Measurements from ENCODE around the gene UQCRC2. TPM values are rescaled to one million over a fixed set of nuclear protein-coding genes. Genes with fewer than 3 reads are reported as not detected.
"Not testable (repeated sequence)": the region's sequence is repeated elsewhere in the genome, so short reads cannot be mapped to it uniquely, and the experiment has no call there.

Gene UQCRC2
- 238 and 241 TPM in 2 replicates for total RNA-seq

GRCh38 chr16:21952793-21953540 is at the start of gene UQCRC2:
Gene UQCRC2 (plus strand): TSS chr16:21953361. CDS start chr16:21953424, 63 bp downstream.
- intact Hi-C loops (cut with micrococcal nuclease): loop anchor here (1.0 to 10.0 kb wide), 5 partner anchors 124 to 348 kb away; partner anchors contain the start of gene POLR3E

GRCh38 chr16:21932650-21933049 is 20.5 kb upstream of the UQCRC2 start:
- intact Hi-C loops (cut with micrococcal nuclease): not testable (repeated sequence)

GRCh38 chr16:21933316-21933715 is 19.8 kb upstream of the UQCRC2 start:
- intact Hi-C loops (cut with micrococcal nuclease): not testable (repeated sequence)

GRCh38 chr16:21933790-21934189 is 19.4 kb upstream of the UQCRC2 start:
- intact Hi-C loops (cut with micrococcal nuclease): not testable (repeated sequence)

DNA sequence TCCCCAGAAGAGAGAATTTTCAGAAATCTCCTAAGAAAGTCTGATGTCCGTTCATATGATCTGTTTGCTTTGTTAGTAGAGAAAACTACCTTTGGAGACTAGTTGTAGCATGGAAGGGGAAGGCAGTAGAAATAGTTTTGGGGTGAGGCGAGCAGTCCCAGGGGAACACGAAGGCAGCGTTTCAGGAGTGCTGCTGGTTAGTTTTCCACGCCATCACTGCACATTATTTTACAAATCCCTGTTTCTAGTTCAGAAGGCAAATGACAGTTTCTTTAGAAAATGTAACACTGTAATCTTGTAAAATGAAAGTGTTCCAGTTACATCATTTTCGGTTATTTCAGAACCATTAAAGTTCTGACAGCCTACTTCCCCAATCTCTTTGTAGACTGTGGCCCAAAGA is 16.9 kb upstream of the UQCRC2 start:
- intact Hi-C loops (cut with micrococcal nuclease): not testable (repeated sequence)

GRCh38 chr16:21937336-21937829 is 15.8 kb upstream of the UQCRC2 start:
- intact Hi-C loops (cut with micrococcal nuclease): no loop called here

DNA sequence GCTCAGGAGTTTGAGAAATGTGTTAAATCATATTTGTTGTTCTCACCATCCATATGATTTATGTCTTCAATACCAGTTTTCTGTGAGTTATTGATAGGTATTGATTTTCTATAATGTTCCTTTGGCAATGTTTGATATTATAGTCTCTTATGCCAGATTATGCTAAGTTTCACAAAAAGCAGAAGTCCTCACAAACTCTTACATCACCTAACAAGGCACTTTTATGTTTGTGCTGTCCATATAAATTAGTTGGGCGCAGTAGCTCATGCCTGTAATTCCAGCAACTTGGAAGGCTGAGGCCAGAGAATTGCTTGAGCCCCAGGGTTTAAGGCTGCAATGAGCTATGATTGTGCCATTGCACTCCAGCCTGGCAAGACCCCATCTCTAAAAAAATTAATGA is 12.6 kb upstream of the UQCRC2 start:
- intact Hi-C loops (cut with micrococcal nuclease): no loop called here

DNA sequence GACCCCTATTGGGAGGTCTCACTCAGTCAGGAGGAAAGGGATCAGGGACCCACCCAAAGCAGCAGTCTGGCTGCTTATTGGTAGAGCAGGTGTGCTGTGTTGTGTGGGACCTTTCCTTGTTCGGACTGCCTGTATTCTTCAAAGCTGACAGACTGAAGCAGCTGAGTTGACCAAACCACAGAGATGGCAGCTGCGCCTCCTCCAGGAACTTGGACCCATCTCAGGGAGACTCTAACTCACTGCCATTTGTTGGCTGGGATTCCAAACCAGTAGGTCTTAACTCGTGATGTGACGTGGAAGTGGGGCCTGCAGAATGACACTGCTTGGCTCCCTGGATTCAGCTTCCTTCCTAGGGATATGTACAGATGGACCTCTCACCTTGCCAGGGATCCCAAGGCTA is 9.6 kb upstream of the UQCRC2 start:
- intact Hi-C loops (cut with micrococcal nuclease): no loop called here

DNA sequence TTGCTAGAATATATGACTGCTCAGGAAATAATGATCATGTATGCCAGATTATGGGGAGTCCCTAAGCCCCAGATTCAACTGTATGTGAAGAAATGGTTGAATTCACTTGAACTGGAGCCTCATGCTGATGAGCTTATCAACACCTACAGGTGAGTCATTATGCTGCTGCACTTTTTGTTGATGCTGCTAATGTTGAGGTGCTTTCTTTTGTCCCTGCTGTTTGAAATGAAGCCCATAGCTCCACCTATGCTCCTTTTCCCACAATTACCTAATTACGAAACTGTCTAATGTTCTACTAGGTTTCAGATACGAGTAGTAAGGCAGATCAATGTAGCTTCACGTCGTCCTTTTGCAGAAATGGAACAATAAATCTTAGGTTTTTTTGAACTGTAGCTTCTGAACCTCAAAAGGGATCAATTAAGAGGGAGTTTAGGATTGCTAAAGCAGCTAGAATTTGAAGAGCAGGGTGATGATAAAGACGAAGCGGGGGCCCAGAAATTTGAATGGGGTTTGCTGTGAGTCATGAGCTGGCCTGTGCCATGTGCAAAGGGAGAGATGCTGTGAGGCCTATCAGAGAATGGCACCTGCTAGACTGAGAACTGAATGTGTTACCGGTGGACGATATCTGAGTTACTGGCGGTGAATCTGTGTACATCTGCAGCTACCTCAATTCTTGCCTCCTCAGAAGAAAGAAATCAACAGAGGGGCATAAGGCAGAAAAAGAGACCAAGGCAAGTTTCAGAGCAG is 6.1 kb upstream of the UQCRC2 start:
- intact Hi-C loops (cut with micrococcal nuclease): no loop called here

GRCh38 chr16:21949713-21950260 is 3.4 kb upstream of the UQCRC2 start:
- intact Hi-C loops (cut with micrococcal nuclease): loop anchor here (5.0 to 10.0 kb wide), 4 partner anchors 128 to 348 kb away; partner anchors contain the start of gene POLR3E

DNA sequence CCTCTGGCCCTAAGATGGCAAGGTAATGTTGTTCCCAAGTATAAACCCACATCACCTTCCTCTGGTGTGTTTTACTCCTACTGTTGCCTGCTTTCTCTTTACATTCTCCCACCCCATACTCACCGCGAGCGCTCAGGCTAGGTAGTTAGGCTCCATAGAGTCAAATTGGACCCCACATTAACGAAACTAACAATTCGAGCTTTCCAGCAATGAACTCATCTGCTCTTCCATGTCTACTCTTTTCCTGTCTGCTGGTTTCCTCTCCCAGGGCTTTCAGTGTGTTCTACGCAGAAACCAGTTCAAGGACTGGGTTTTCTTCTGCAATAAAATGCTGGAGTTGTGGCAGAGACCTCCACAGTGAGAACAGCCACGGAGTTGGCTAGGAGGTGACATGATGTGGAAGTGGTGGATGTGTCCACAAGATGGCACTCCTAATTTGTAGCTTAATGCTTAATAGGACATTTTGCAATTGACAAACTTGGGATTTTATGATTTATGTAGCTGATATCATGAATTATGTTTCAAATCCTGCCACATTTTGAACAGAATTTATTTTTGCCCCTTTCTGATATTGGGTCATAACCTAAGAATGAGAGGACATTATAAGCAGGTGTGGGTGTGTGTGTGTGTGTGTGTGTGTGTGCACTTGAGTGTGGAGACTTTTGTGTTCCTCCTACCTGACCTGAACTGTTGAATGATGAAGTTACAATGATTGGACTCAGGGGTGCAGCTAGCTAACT is 2.2 kb upstream of the UQCRC2 start:
- intact Hi-C loops (cut with micrococcal nuclease): loop anchor here (5.0 to 10.0 kb wide), 4 partner anchors 126 to 346 kb away; partner anchors contain the start of gene POLR3E

GRCh38 chr16:21952040-21952792 is 945 bp upstream of the UQCRC2 start:
- intact Hi-C loops (cut with micrococcal nuclease): loop anchor here (1.0 to 10.0 kb wide), 5 partner anchors 125 to 347 kb away; partner anchors contain the start of gene POLR3E

- intact Hi-C loops (cut with micrococcal nuclease): loop anchor here (5.0 to 10.0 kb wide), 4 partner anchors 124 to 349 kb away; partner anchors contain the start of gene POLR3E
These were observed 361 bp downstream of the UQCRC2 start for GRCh38 chr16:21953541-21953902.

DNA sequence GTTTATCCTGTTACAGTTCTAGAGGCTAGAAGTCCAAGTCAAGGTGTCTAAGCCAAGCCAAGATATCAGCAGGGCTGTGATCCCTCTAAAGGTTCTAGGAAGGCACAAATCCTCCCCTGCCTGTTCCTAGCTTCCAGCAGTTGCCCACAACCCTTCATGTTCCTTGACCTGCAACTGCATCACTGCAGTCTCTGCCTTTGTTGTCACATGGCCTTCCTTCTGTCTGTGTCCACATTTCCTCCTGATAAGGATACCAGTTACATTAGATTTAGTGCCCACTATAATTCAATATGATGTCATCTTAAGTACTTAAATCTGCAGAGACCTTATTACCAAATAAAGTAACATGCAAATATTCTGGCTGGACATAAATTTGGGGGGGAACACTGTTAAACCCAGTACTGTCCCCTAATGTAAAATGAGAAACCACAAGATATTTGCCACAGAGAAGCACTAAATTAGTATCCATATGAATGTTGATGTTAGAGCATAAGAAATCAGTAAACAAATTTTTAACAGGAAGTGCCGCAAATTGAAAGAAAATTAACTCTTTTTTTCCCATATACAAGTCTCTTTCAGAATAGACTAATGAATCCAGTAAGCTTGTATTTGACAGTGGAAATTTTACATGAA is 4.7 kb downstream of the UQCRC2 start:
- intact Hi-C loops (cut with micrococcal nuclease): loop anchor here (10.0 kb wide), 1 partner anchor 353 kb away; no protein-coding TSS in a partner anchor

- intact Hi-C loops (cut with micrococcal nuclease): loop anchor here (10.0 kb wide), 1 partner anchor 354 kb away; no protein-coding TSS in a partner anchor
These were observed 5.9 kb downstream of the UQCRC2 start for GRCh38 chr16:21959050-21959449.

GRCh38 chr16:21962475-21962874 is 9.3 kb downstream of the UQCRC2 start:
- intact Hi-C loops (cut with micrococcal nuclease): no loop called here

GRCh38 chr16:21963887-21964286 is 10.7 kb downstream of the UQCRC2 start:
- intact Hi-C loops (cut with micrococcal nuclease): no loop called here

- intact Hi-C loops (cut with micrococcal nuclease): no loop called here
These were observed 11.2 kb downstream of the UQCRC2 start for GRCh38 chr16:21964353-21964752.

DNA sequence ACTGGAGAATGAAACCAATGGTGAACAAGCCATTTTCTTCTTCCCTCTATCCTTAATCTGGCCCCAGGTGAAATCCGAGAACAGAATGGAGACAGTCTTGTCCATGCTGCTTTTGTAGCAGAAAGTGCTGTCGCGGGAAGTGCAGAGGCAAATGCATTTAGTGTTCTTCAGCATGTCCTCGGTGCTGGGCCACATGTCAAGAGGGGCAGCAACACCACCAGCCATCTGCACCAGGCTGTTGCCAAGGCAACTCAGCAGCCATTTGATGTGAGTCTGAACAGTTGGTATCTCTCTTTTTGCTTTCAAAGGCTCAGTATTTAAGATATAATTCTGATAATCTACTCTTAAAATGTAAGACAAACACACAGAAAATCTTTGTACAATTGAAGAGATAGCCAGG is 18.7 kb downstream of the UQCRC2 start:
- intact Hi-C loops (cut with micrococcal nuclease): no loop called here

DNA sequence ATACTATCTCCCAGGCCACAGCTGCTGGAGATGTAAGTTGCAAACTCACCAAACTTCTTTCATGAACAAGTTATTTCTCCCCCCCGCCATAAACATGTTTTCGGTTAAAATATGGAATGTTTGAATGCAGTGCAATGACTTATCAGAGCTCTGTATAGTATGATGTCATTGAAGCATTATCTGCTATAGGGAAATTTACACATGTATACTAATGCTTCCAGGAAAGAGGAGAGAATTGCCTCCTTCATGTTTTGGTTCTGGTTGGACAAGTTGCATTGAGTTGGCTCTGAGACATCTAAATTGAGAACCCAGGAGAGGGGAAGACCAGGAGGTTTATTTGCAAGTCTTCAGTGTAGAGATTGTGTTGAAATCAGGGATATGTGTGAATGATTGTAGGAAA is 20.8 kb downstream of the UQCRC2 start:
- intact Hi-C loops (cut with micrococcal nuclease): no loop called here
